Medulla oblongata (tissue), 1 donor: Measurements from ENCODE around the gene SLC6A16.

Source experiments
- DNase-seq: peaks from one replicate; pipeline ENCODE4 v3.0.0-alpha.2; 2015; ENCODE audit errors: extremely low spot score

SLC6A16 gene

DNA sequence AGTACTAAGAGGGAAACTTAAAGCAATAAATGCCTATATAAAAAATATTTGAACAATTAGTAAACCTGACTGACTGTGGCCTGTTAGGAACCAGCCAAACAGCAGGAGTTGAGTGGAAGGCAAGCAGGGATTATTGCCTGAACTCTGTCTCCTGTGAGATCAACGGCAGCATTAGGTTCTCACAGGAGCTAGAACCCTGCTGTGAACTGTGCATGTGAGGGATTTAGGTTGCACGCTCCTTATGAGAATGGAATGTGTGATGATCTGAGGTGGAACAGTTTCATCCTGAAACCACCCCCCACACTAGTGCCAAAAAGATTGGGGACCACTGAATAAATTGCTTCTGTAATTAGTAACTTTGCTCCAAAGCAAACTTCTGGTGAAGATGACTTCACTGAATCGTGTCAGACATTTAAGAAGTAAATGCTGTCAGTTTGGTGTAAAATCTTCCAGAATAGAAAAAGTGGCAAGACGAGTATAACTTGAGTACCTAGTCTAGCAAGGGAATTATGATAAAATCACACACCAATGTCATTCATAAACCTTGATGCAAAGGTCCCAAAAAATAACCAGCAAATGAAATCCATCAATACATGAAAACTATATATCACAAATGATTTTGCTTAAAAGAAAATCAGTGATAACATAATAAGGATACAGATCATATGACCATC lies 53.8 kb downstream of the SLC6A16 start:
- DNase-seq: no peak

GRCh38 chr19:49266409-49266808 lies 58.6 kb downstream of the SLC6A16 start:
- peak; percentile 3 for DNase-seq

DNA sequence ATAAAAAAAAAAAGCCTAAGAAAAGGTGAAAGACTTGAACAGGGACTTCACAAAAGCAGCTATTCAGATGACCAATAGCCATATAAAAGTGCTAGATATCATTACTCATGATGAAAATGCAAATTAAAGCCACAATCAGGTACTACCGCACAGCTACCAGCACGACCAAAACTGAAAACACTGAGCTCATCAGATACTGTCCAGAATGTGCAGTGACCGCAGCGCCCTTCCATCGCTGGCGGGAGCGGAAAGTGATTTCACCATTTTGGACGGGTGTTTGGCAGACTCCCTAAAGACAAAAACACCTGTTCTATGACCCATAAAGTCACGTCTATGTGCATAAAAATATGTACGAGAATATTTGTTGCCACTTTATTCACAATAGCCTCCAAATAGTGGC lies 60.7 kb downstream of the SLC6A16 start:
- DNase-seq: no peak

DNA sequence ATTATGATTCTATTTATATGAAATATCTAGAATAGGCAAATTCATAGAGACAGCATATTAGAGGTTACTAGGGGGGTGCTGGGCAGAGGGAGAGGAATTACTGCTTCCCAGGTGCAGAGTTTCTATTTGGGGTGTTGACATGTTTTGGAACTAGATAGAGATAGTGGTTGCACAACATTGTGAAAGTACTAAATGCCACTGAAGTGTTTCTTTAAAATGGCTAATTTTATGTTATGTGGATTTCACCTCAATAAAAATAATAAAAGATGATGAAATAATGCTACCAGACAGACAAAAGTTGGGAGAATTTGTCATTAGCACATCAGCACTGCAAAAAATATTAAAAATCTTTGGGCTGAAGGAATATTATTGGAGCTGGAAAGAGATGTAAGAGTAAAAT lies 63.4 kb downstream of the SLC6A16 start:
- no peak for DNase-seq

GRCh38 chr19:49256691-49257090 lies 68.3 kb downstream of the SLC6A16 start:
- no peak for DNase-seq

DNA sequence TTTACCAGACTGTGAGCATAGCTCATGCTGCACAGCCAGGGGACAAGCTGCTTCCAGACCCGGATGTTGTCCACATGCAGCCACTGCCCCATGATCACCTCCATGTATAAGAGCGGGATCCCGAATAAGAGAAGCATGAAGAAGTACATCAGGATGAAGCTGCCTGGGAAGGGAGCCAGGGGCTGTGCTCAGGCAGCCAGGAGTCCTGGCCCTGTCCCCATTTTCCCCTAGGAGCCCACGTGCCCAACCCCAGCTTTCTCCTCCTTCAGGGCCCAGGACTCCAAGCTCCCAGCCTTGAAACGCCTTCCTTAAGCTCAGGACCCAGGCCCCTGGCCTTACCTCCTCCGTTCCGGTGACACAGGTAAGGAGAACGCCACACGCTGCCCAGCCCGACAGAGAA lies 69.3 kb downstream of the SLC6A16 start:
- peak; percentile 6 for DNase-seq

GRCh38 chr19:49249933-49250332 lies 75.1 kb downstream of the SLC6A16 start:
- no peak for DNase-seq

- DNase-seq: no peak
Observed at GRCh38 chr19:49247676-49248075, 77.3 kb downstream of the SLC6A16 start.

DNA sequence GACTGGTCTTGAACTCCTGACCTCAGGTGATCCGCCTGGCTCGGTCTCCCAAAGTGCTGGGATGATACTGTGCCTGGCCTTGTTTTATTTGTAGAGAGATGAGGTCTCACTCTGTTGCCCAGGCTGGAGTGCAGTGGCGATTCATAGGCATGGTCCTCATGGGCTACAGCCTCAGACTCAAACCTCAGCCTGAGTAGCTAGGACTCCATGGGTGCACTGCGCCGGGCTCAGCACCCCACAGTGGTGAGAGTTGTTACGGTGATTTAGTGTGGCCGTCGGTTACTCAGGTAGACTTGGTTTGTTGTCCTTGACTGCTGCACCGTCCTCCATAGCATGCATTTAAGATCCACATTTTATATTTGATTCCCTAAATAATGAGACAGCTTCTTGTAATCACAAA lies 80.7 kb downstream of the SLC6A16 start:
- no peak for DNase-seq

DNA sequence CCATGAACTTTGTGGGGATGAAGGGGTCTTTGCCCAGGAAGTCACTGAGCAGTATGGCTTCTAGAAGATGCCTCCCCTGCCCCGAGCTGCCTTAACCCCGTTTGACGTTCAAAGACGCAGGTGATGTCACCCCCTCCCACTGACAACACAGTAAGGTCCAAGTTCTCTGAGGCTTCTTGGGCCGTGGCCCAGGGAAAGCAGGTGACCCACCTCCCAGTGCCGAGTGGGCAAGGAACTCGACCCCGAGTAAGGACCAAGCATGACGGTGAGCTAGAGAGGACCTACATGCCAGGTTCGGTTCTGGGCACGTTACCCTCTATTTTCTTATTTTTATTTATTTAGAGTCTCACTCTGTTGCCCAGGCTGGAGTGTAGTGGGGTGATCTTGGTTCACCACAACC lies 81.3 kb downstream of the SLC6A16 start:
- DNase-seq: no peak

GRCh38 chr19:49243129-49243528 lies 81.9 kb downstream of the SLC6A16 start:
- DNase-seq: no peak

- no peak for DNase-seq
Observed at GRCh38 chr19:49241769-49242168, 83.2 kb downstream of the SLC6A16 start.
